AG08396 (cell line): Measurements from ENCODE around the gene MYH11.

Experiments used
- DNase-seq: peaks from one replicate; pipeline ENCODE4 v3.0.0; 2012; ENCODE audit warnings: low spot score, mixed read lengths

The MYH11 gene

DNA sequence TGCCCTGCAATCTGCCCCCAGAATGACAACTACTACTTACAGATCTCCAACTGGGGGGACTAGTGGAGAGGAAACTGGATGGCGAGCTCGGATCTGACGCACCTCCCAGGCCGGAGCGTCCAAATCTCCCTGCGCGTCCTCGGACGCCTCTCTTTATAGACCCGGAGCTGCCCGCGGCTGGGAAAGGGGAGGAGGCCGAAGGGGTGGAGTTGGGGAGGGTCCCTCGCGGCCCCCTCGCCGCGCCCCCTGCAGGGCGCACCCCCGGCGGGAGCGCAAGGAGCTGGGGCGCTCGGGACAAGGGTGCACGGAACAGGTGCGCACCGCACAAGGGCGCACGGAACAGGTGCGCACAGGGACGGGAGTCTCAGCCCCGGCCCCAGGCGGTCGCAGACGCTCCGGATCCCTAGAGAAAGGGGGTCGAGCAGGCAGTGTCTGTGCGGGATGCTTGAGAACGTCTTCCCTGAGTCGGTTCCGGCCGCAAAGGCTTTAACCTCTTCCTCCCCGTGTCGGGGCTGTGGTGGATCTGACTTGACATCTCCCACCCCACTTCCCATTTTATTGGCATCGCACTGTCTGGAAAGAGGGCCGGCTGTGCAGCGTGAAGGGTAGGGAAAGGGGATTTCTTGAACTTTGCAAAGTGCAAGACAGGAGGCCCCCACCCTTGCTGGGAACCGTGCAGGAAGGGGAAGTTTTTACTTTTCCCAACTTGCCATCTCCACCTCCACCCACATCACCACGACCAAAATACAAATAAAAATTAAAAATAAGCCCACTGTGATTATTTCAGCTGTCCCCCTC lies at the start of gene MYH11:
MYH11 (minus strand) TSS at position 128 of the 798 bp plus-strand sequence. CDS start 18,776 bp downstream, outside the sequence.
- no peak for DNase-seq

DNA sequence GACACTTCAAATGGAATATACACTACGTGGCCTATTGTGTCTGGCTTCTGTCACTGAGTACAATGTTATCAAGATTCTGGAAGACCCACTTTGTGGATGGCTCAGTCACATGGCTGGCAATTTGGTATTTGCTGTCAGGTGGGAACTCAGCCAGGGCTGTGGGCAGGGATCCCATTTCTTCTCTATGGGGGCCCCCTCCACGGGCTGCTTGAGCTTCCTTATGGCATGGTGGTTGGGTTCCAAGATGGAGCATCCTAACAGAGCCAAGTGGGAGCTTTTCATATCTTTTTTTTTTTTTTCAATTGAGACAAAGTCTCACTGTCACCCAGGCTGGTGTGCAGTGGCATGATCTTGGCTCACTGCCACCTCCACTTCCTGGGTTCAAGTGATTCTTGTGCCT lies 49.6 kb upstream of the MYH11 start:
- no peak for DNase-seq

DNA sequence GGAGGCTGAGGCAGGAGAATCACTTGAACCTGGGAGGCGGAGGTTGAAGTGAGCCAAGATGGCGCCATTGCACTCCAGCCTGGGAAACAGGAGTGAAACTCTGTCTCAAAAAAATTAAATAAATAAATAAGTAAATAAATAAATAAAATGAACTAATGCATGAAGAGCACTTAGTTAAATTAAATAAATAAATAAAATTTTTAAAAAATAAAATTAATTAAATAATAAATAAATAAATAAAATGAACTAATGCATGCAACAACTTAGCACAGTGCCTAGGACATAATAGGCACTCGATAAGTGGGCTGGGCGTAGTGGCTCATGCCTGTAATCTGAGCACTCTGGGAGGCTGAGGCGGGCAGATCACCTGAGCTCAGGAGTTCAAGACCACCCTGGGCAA lies 47.1 kb upstream of the MYH11 start:
- DNase-seq: no peak

DNA sequence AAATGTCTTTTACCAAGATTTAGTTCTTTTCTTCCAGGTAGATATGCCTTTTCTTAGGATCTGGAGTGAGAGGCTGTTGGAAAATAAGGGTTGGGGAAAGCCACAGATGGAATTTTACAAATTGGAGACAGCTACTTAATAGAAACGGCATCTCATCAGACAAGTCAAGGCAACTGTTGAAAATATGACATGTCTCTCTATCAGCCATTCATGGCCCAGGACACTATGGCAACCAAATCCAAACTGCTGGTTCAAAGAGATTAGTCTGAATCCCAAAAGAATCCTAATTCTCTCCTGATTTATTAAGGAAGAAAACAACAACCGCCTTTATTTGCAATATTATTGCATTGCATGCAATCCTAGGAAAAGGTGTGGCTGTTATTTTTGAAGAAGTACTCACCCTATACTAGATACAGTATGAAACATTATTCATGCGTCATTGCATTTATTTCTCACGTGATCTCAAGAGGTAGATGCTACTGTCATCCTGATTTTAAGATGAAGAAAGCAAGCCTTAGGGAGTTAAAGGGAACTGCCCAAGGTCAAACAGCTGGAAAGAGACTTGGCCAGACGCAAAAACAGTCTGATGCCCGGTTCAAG lies 44.2 kb upstream of the MYH11 start:
- DNase-seq: no peak

DNA sequence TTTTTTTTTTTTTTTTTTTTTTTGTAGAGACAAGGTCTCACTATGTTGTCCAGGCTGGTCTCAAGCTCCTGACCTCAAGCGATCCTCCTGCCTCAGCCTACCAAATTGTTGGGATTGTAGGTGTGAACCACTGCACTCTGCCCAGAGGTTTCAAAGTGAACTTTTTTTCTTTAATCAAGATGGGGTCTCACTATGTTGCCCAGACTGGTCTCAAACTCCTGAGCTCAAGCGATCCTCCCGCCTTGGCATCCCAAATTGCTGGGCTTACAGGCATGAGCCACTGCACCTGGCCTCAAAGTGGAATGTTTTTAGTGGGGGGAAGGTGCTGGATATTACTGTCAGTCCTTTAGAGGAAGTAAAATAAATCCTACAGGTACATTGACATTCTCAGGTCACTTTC lies 43.5 kb upstream of the MYH11 start:
- DNase-seq: no peak

DNA sequence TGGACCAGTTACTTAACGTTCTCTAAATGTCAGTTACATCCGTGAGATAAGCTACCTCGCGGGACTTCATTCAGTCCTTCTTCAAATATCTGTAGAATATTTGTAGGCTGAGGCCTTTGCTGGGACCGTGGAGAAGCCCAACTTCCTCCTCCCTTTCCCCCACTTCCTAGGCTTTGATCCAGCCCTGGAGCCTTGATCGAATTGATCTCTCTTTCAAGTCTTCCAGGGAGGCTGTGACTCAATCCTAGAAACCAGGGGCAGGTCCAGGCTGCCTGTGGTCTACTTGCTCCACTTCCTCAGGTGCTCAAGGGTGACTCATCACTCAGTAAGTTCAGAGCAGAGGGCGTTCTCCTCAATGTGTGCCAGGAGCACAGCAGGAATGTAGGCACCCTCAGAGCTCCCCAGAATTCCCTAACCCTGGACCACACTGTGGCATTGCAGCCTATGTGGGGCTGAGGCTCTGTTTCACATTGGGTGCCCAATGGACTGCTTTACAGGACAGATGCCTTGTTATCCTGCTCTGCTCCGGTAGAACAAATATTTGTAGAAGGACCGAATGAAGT lies 42.8 kb upstream of the MYH11 start:
- peak; percentile 55 for DNase-seq

DNA sequence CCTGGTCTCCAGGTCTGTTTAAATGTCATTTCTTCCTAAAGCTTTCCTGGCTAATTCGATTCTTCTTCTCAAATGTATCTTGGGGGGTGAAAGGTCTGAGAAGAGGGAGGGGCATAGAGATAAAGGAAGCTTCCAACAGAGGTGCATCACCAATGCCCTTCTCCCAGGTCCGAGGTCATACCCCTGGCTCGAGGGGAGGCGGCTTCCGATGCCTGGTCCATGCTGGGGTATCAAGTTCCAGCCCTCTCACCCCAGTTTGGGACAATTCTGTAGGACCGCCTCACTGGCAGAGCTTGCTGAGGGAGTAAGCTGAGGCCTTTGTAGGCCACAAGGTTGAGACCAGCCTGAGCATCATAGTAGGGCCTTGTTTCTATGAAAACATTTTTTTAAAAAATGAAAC lies 41.8 kb upstream of the MYH11 start:
- DNase-seq: no peak

DNA sequence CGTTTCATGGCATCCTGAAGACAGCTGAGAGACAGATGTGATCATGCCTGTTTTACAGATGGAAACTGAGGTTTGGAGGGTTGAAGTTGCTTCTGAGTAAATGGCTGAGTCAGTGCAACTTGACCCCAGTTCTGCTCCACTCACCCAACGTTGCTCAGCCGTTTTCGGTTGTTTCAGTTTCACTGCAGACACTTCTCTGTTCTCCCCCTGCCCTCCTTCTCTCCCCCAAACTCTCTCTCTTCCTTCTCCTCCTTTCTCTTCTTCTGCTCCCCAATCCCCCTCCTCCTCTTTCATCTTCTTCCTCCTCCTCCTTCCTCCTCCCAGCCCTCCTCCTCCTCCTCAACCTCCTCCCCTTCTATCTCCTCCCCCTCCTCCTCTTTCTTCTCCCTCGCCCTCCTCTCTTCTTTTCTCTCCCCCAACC lies 41.0 kb upstream of the MYH11 start:
- DNase-seq: peak; percentile 28

DNA sequence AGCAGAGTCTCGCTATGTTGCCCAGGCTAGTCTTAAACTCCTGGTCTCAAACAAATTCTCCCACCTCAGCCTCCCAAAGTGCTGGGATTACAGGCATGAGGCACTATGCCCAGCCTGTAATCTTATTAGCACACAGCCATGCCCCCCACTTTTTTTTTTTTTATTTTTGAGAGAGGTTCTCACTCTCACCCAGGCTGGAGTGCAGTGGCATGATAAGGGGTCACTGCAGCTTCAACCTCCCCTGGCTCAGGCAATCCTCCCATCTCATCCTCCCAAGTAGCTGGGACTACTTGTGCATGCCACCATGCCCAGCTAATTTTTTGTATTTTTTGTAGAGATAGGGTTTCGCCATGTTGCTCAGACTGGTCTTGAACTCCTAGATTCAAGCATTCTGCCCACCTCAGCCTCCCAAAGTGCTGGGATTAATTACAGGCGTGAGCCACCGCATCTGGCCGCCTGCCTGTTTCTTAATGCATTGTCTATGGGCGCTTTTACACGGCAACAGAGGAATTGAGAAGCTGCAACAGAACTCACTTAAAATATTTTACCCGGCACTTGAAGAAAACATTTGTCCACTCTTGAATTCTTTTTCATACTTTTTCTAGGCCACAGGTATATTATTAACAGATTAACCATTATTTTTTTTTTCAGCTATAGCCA lies 40.4 kb upstream of the MYH11 start:
- DNase-seq: no peak

DNA sequence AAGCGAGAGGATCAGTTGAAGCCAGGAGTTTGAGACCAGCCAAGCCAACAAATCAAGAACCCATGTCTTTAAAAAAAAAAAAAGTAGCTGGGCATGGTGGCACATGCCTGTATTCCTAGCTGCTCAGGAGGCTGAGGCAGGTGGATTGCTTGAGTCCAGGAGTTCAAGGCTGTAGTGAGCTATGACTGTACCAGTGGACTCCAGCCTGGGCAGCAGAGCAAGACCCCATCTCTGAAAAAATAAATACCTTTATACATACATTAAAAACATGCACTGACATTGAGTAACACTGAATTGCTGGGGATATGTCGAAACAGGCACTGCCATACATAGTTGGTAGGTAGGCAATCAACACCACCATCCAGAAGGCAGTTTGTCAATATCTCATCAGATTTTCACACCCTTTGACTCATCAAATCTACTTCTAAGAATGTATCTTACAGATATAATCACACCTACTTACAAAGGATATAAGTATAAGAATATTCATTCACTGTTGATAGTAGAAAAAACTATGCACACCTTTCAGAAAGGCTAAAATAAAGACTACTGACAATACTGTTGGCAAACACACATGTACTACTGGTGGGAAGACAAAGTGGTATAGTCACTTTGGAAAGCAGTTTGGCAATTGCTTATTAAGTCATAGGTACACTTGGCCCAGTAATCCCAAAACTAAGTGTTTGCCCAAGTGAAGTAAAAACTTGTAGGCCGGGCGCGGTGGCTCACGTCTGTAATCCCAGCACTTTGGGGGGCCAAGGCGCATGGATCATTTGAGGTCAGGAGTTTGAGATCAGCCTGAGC lies 37.9 kb upstream of the MYH11 start:
- no peak for DNase-seq

DNA sequence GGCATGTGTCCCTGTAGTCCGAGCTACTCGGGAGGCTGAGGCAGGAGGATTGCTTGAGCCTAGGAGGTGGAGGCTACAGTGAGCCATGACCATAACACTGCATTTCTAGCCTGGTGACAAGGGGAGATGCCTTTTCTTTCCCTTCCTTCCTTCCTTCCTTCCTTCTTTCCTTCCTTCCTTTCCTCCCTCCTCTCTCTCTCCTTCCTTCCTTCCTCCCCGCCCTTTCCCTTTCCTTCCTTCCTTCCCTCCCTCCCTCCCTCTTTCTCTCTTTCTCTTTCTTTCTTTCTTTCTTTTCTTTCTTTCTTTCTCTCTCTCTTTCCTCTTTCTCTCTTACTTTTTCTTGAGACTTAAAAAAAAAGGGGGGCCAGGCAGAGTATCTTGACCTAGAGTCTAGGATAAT lies 34.7 kb upstream of the MYH11 start:
- DNase-seq: no peak

DNA sequence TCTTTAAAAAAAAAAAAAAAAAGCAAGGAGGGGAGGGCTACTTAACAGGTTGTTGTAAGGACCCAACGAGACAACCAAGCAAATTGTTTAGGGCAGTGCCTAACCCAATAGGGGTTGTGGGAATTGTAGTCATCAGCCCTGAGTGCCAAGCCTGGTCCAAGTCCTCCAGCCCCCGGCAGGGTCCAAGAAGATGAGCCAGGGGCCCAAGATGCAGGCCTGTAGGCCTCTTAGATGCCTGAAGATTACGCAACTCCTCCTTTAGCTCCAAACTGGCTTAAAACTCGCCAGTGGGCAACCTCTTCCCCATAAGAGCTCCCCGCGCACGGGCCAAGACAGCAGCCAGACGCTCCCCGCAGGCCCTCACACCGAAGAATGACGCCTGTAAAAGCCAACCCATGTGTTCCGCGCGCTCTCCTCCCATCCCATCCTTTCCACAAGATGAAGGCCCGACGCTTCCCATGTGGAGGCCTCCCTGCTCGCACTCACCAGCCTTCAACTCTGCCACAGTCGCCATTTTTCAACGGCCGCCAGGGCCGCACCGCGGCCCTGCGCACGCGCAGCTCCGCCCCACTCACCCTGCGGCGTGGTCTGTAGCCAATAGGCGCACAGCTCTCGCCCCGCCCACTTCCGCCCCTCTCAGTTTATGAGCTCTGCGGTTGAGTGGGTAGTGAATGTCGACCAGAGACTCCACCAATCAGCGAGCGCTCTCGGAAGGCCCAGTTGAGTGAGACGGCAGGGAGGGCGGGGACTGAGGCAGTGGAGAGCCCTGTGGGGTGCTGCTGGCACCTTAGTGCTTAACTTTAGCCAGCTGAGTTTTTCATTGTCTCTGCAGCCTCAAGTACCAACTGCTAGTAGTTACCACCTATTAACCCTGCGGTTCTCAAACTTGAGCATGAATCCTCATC lies 31.5 kb upstream of the MYH11 start, which contains the start of gene CEP20:
CEP20 (minus strand) TSS at position 532 of the 905 bp plus-strand sequence; CDS start at position 514, 18 bp downstream.
- peak; percentile 99 for DNase-seq

DNA sequence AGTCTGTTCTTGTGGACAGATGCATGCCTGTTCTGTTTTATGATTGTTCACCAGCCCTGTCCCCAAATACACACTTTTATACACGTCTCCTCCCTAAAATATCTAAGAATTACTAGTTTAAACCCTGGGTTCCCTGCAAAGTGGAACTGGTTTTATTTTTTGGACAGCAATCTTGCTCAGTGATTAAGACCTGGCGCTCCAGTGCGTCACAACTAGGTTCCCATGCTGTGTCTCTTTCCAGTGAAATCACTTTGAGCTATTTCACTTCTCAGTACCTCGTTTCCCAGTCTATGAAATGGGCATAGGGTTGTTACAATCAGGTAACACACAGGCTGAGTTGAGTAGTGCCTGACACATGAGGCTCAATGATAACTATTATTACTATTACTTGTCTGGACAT lies 30.5 kb upstream of the MYH11 start:
- DNase-seq: no peak

DNA sequence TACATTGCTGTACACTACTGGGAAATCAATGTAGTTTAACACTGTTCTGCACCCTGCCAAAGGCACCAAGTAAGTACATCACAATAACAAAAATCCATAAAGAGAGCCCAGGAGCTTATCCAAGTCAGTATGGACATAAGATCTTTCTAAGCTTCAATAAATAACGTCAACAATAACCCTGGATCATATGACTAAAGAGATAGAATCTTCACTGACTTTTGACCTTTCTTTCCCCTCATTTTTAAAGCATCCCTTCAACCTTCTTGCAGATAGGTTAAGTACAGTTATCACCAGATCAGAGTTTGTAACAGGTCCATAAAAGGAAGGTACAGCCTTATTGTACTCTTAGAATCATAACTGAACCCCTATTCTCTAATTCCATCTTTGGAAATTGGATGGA lies 29.2 kb upstream of the MYH11 start:
- DNase-seq: no peak

DNA sequence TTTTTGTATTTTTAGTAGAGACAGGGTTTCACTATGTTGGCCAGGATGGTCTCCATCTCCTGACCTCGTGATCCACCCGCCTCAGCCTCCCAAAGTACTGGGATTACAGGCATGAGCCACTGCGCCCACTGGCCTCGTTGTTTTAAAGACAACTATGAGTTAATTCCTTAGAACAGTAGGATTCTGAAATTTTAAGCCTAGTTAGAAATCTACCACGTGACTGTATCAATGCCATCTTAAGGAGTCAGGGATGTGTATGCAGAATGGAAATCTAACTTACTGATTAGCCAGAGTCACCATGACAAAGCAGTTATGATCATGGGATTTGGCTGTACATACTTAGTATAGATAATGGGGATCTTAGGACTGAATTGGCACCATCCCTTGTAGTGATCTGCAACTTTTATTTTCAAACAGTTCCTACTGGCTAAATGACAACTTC lies 28.8 kb upstream of the MYH11 start:
- no peak for DNase-seq

DNA sequence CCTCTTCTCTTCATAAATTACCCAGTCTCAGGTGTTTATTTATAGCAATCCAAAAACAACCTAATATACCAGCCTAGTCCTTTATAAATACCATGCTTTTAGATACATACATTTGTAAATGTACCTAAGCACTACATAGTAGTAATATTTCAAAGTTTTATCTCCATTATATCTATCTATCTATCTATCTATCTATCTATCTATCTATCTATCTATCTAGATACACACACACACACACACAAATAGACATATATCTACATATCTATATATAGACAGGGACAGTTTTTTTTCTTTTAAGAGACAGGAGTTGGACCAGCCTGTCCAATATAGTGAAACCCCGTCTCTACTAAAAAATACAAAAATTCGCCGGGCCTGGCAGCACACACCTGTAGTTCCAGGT lies 25.7 kb upstream of the MYH11 start:
- no peak for DNase-seq

DNA sequence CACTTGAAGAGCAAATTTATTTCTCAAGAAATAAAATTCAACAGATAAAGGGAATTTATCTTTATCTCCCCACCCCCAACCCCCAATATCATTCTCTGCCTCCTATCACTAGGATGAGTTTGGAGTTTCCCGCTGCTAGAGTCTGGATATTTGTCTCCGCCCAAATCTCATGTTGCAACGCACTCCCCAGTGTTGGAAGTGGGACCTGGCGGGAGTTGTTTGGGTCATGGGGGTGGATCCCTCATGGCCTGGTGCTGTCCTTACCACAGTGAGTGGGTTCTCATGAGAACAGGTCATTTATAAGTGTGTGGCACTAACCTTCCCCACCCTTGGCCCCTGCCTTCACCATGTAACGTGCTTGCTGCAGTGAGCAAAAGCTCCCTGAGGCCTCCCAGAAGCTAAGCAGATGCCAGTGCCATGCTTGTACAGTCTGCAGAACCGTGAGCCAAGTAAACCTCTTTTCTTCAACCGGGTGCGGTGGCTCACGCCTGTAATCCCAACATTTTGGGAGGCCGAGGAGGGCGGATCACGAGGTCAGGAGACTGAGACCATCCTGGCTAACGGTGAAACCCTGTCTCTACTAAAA lies 25.1 kb upstream of the MYH11 start:
- DNase-seq: no peak

DNA sequence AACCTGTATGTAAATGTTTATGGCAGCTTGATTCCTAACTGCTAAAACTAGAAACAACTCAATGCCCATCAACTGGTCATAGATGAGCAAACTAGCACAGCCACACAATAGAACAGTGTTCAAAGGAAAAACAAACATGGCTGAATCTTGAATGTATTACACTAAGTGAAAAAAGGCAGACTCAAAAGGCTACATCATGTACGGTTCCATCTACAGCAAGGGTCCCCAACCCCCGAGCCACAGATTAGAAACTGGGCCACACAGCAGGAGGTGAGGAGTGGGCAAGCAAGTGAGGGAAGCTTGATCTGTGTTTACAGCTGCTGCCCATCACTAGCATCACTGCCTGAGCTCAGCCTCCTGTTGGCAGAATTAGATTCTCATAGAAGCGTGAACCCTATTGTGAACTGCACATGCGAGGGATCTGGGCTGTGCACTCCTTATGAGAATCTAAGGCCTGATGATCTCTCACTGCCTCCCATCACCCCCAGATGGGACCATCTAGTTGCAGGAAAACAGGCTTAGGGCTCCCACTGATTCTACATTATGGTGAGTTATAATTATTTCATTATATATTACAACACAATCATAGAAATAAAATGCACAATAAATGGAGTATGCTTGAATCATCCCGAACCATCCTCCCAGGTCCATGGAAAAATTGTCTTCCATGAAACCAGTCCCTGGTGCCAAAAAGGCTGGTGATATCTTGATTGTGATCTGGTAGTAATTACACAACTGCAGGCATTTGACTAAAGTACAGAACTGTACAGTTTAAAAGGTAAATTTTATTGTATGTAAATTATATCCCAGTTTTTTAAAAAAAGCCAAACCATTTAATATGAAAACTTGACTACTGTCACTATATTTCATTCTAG lies 23.8 kb upstream of the MYH11 start:
- DNase-seq: no peak

DNA sequence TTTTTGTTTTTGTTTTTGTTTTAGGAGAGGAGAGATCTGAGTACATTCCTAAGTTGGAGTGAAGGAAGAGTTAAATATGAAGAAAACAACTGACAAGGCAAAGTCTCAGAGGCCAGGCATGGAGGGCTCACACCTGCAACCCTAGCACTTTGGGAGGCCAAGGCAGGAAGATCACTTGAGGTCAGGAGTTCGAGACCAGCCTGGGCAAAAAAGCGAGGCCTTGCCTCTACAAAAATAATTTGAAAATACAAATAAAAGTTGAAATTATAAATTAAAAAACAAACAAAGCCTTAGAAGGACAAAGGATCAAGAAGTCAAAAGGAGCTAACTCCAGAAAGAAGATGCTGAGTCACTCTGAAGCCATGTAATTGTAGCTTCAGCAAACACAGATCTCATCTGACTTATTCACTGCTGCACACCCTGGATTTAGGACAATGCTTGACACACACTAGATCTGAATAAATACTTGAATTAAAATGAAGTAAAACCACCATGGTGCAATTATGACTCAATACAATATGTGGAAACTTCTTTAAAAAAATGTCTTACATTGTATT lies 22.5 kb upstream of the MYH11 start:
- peak; percentile 78 for DNase-seq
